Inflammatory macrophage treated with lipopolysaccharide for 1 hour (primary cell): Measurements from ENCODE around the gene ZNF667.

Experiments used
- DNase-seq, 2 donors: peaks; one replicate each; pipeline ENCODE4 v3.0.0-alpha.2; 2020 to 2022

The ZNF667 gene

DNA sequence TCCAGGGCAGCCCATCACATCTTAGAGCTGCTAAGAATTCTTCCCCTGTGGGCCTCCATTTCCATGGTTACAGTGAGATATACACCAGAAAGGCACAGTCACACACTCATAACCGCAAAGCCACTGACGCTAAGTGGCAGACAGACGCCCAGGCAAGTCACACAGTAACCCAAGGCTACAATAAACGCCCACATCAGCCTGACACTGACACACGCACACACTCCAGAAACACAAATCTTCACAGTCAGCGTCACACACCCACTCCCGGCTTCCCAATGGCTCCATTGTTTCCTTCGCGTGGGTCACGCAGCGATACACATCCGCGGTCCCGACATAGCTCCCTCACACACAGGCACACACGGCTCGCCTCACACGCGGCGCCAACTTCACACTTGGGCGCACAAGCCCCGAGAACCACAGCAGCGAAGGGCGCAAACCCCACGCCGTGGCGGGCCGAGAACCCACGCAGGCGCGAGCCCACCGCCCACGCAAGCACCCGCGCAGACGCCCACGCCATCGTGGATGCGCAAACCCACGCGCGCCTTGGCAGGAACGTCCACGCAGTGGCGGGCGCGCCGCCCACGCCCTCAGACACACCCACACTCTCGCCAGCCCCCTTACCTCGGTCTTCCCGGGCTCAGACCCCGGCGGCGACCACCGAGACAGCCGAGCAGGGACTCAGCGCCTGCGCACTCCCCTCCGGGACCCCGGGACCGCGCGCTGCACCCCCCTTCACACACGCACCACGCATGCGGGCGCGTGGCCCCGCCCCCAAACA is at the start of gene ZNF667:
TSS of gene ZNF667 (minus strand) at position 695 of the 778 bp plus-strand sequence. CDS start 14,975 bp downstream, outside the sequence.
- peak in 1 of 2 donors; percentile 12 for DNase-seq

DNA sequence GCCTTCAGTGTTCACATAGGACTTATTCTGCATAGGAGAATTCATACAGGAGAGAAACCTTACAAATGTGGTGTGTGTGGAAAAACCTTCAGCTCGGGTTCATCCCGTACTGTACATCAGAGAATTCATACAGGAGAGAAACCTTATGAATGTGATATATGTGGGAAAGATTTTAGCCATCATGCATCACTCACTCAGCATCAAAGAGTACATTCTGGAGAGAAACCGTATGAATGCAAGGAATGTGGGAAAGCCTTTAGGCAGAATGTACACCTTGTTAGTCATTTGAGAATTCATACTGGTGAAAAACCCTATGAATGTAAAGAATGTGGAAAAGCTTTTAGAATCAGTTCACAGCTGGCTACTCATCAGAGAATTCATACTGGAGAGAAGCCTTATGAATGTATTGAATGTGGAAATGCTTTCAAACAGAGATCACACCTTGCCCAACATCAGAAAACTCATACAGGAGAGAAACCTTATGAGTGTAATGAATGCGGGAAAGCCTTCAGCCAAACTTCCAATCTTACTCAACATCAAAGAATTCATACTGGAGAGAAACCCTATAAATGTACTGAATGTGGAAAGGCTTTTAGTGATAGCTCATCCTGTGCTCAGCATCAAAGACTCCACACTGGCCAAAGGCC is 48.2 kb upstream of the ZNF667 start:
- no peak for DNase-seq

DNA sequence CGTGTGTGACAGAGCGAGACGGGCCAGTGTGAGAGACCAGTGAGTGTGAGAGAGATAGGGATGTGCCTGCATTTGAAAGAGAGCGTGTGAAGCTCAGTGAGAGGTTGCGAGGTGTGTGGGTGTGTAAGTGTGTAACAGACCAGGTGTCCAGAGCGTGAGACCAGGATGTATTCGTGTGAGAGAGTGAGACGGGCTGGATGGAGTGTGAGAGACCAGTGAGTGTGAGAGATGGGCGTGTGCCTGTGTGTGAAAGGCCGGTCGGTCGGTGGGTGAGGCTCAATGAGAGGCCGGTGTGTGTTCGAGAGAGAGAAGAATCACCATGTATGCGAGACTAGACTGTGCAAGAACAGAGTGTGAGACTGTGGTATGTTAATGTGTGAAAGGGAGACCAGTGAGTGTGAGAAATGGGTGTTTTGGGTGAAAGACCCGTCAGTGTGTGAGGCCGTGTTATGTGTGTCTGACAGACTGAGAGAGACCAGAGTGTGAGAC is 31.2 kb upstream of the ZNF667 start:
- no peak for DNase-seq

- peak; percentile 95 to 96 for DNase-seq
These were observed 30.5 kb upstream of the ZNF667 start, which contains the start of gene ZNF471 for GRCh38 chr19:56507446-56508289. TSS of gene ZNF471 (plus strand) at chr19:56507855. CDS start at chr19:56511572, 3,717 bp downstream.

GRCh38 chr19:56504581-56504980 is 27.4 kb upstream of the ZNF667 start:
- no peak for DNase-seq

DNA sequence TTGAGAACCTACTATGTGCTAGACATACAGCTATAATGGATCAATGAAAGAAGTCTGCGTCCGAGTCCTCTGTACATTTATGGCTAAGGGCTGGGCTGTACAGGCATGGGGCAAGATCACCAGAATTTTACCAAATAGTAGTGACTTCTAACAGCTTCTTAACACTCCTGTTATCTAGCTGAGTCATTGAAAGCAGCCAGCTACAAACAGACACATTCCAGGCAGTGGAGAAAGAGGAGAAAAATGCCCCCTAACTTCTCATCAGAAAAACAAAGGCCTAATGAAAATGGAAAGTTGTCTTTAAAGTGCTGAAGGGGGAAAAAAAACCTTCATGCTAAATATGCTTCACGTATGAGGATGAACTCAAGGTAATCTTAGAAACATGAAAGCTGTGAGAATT is 14.3 kb upstream of the ZNF667 start:
- no peak for DNase-seq

DNA sequence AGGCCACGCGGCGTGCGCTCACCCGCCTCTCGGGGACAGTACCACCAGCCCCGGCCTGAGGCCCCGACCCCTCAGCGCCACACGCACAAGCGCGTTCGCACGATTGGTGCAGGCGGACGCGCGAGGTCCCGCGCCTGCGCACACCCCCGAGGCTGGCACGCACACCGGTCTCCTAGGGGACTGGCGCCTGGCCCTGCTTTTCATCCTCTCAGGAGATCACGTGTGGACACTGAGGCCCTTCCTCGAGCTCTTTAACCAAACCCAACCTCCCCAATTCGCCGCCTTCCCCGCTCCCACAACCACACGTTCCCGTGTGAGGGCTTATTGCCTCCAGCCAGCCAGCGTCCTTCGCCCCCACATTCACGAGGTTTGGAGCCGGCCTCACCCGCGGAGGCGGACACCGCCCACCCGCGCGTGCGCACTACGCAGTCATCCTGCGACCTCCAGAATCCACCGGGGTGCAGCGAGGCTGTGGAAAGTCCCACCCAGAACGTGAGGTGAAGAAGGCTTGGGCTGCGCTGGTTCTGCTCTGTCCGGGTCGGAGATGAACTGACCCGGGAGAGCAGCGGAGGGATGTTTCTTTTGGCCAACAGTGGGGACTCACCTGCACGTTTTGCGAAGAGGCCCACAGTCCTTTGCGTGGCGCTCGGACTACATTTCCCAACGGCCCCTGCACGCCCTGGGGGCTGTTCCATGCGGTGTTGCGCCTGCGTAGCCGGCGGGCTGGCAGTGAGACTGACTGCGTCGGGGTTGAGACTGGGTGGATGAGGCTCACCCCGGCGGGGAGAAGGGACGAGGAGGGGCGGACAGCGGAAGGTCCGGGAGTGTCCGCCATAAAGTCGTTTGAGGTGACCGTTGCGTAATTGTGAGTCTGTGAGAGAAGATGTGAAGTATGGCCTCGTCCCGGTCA is 539 bp upstream of the ZNF667 start:
- DNase-seq, result peak; percentile 45 to 71

DNA sequence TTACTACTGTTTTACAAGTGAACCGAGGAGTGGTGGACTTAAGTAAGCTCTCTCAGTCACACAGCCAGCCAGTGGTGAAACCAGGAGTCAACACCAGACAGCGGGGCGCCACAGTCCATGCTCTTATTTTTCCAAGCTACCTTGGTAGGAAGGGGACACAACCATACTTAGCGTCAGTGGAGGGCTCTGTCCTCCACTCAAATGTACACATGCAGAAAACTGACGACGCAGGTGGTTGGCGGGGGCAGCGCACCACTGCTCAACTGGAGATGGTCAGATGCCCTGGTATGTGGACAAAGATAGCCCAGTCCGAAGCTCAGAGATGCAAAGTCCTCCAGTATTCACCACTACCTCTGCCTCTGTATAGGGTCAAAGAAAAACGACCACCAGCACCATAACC is 1.1 kb downstream of the ZNF667 start:
- no peak for DNase-seq

DNA sequence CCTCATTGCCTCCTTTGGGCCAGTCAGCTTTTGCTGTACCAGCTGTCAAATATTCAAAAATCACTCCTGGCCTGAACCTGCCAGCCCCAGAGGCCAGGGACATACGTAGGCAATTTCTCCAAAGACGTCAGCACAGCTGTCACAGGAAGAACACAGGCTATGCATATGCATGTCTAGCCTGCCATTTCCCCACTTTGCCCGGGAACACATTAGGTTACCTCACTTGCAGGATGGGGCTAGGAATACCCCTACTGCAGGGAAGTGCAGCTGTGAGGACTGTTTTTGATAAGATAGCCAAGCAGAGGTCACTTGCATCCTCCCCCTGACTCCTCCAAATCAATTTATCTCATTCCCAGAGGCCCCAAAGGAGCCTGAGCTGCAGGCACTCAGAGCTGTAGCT is 2.8 kb downstream of the ZNF667 start:
- DNase-seq, result no peak

DNA sequence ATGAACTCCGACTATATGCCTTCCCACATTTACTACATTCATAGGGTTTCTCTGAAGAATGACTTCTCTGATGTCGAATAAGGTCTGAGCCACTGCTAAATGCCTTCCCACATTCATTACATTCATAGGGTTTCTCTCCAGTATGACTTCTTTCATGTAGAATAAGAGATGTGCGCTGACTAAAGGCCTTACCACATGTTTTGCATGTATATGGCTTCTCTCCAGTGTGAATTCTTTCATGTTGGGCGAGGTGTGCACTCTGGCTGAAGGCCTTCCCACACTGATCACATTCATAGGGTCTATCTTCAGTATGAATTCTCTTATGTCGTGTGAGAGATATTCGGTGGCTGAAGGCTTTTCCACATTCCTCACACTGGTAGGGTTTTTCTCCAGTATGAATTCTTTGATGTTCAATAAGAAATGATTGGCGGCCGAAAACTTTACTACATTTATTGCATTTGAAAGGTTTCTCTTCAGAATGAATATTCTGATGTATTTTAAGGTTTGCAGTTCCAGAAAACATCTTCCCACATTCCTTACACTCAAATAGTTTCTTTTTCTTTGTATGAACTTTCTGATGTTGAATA is 35.8 kb downstream of the ZNF667 start:
- DNase-seq, result no peak

- DNase-seq, result no peak
These were observed 53.2 kb downstream of the ZNF667 start for GRCh38 chr19:56423985-56424353.

DNA sequence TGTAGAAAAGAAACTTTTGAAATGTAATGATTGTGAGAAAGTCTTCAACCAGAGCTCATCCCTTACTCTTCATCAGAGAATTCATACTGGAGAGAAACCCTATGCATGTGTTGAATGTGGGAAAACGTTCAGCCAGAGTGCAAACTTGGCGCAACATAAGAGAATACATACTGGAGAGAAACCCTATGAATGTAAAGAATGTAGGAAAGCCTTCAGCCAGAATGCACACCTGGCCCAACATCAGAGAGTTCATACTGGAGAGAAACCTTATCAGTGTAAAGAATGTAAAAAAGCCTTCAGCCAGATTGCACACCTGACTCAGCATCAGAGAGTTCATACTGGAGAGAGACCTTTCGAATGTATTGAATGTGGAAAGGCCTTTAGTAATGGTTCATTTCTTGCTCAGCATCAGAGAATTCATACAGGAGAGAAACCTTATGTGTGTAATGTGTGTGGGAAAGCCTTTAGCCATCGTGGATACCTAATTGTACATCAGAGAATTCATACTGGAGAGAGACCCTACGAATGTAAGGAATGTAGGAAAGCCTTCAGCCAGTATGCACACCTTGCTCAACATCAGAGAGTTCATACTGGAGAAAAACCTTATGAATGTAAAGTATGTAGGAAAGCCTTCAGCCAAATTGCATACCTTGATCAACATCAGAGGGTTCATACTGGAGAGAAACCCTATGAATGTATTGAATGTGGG is 53.7 kb downstream of the ZNF667 start:
- DNase-seq, result no peak

DNA sequence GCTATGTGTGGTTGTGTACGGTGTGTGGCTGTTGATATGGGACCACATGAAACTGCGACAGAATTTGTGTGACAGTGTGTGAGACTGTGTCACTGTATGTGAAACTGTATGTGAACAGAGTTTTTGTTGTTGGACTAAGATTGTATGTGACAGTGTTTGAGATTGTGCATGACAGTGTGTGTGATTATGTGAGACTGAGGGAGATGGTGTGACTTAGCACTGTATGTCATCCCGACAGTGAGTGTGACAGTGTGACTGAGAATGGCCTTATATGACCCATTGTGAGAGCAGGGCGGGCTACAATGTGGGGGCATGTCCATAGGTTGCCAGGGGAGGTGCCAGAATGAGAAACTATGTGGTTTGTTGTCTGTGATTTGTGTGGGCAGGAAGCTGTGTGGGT is 72.1 kb downstream of the ZNF667 start:
- no peak for DNase-seq

DNA sequence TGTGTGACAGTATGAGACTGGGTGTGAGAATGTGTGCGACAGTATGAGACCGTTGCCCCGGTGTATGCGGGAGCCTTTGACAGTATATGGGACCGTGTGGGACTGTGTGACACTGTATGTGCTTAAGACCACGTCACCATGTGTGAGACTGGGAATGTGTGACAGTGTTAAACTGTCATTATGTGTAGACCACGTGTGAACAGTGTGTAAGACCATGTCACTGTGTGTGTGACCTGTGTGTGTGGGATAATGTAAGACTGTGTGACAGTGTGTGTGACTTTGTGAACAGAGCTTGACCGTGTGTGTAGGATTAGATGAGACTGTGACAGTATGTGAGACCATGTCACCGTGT is 72.5 kb downstream of the ZNF667 start:
- no peak for DNase-seq

GRCh38 chr19:56403764-56404704 is 73.1 kb downstream of the ZNF667 start, which contains the start of gene ZNF583:
TSS of gene ZNF583 (plus strand) at chr19:56404332. CDS start at chr19:56407115, 2,783 bp downstream.
- peak; percentile 89 to 95 for DNase-seq

DNA sequence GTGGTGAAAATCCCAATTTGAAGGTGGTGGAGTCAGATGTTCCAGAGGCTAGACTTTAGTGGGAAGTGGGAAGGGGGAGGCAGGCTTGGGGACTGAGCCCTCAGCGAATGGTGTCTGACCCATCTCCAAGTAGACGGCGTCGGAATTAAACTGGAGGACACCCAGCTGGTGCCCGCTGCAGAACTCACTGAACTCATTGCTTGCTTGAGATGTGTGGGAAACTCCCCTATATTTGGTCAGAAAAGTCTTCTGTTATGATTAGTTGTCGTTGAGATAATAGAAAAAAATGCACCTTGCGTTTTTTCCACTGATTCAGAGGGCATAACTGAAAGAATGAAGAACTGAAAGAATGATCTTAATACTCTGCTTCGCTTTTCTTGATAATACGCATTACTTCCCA is 73.9 kb downstream of the ZNF667 start:
- no peak for DNase-seq

GRCh38 chr19:56400485-56400884 is 76.7 kb downstream of the ZNF667 start:
- DNase-seq, result no peak

- DNase-seq, result no peak
These were observed 78.3 kb downstream of the ZNF667 start for GRCh38 chr19:56398809-56399208.

DNA sequence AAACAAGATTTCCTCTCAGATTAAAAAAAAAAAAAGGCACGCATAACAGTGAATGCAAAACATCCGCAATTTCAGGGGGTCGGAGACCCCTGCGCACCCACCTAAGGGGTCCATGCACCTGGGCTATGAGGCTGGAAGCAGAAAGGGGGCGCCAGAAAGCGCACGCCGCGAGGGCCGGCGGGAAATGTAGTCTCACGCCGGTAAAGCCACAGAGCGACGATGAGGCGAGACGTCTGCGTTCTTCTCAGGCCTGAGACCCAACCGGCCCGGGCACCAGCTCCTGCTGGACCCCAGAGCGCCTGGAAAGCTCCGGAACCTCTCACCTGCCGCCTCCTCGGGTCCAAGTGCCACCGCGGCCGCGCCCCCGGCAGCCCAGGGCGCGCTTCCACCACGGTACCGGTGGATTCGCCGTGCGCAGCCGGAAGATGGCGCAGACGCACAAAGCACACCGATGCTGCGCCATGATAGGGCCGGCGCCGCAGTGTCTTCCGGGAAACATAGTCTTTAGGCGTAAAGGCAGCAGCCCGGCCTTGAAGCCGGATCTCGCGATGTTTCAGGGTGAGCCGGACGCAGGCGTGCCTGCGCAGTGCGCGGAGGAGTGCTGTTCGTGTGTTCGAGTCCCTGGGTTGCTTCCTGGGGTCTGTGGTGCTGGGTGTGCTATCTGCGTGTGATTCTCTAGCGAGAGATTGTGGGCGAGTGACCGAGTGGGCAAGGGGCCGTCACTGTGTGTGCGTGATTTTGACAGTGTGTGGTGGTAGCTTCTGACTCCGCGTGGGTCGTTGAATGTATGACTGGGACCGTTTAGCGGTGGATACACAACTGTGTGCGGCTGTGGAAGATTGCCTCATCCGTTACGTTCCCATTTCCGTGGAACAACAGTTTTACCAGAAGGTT is 83.8 kb downstream of the ZNF667 start, which contains the start of gene ZNF582:
TSS of gene ZNF582 (minus strand) at position 416 of the 894 bp plus-strand sequence. CDS start 1,782 bp downstream, outside the sequence.
- peak; percentile 90 to 95 for DNase-seq
